ENCODE results near the gene CLK2. TPM values are rescaled to one million over a fixed set of nuclear protein-coding genes. Genes with fewer than 3 reads are reported as not detected.
A peak's percentile ranks its signal among the peaks of the same experiment; 100 is the strongest.

Gene CLK2
- total and polyA plus RNA-seq, 9 of the 15 experiments (the other 6 are each of a cell fraction or from before 2014, with no cell fraction given), result 13.5 to 81.4 (median 39.6) TPM

GRCh38 chr1:155227261-155228095 is 45.8 kb downstream of the CLK2 start (continued):
- TF ChIP-seq TAF9B (IDR thresholded peaks at IDR 0.05; ENCODE audit: partially characterized antibody) (peak; percentile 85), RREB1 (CRISPR knock-in tag; IDR thresholded peaks at IDR 0.05) (0 out of 2 replicates have a peak, but pooled peaks have one; percentile 15), SREBF1 (IDR thresholded peaks at IDR 0.05; ENCODE audit: borderline replicate concordance, low read depth, low read length) (no peak), FIP1L1 (IDR thresholded peaks at IDR 0.05; ENCODE audit: low read depth, low read length, poor library complexity, severe bottlenecking) (peak; percentile 1), PRDM10 (IDR thresholded peaks at IDR 0.05; ENCODE audit: partially characterized antibody) (peak; percentile 81), HDAC2 (IDR thresholded peaks at IDR 0.05) (0 out of 2 replicates have a peak, but pooled peaks have one; percentile 11), HMGN3 (IDR thresholded peaks at IDR 0.05; ENCODE audit: borderline replicate concordance, extremely low read depth, insufficient read length, low read depth, low read length) (peak; percentile 61), RB1 (IDR thresholded peaks at IDR 0.05; ENCODE audit: low read depth) (peak; percentile 98), NR4A1 (CRISPR knock-in tag; IDR thresholded peaks at IDR 0.05) (0 out of 2 replicates have a peak, but pooled peaks have one; percentile 68), NR4A1 (tag; IDR thresholded peaks at IDR 0.05) (no peak; the same call in 1 of the 2 replicates), KDM4B (IDR thresholded peaks at IDR 0.05; ENCODE audit: borderline replicate concordance in 2 of 2, low read depth in 1 of 2) (0 out of 4 replicates have a peak, but pooled peaks of 1 of the 2 experiments have one; percentile 21), CHD1 (IDR thresholded peaks at IDR 0.05; ENCODE audit: low read length) (no peak), ZNF561 (CRISPR knock-in tag; conservative IDR thresholded peaks at IDR 0.05) (0 out of 2 replicates have a peak, but pooled peaks have one; percentile 28), ATF2 (CRISPR knock-in tag; IDR thresholded peaks at IDR 0.05) (no peak), CCNT2 (IDR thresholded peaks at IDR 0.05; ENCODE audit: borderline replicate concordance, extremely low read depth, insufficient read length, low read depth, low read length) (no peak)
